OCI-LY7 (cell line): ENCODE results near the gene MTCL1.

Experiments used
- EZH2phosphoT487 ChIP-seq: fragments of 200-600 bp; sonication (generic); IDR thresholded peaks from 2 replicates; pipeline ENCODE4 v1.6.1; 2018; ENCODE audit warnings: low read depth, borderline replicate concordance, mild to moderate bottlenecking, mixed run types, antibody characterized with exemption, low read length, moderate library complexity, mixed read lengths
- TF ChIP-seq, protein P1 (sequence below): fragments of 200-600 bp; sonication (generic); conservative IDR thresholded peaks from 2 replicates; pipeline ENCODE4 v1.5.1; 2014; ENCODE audit warnings: mild to moderate bottlenecking, antibody characterized with exemption, low read length, moderate library complexity, mixed read lengths

DNA sequence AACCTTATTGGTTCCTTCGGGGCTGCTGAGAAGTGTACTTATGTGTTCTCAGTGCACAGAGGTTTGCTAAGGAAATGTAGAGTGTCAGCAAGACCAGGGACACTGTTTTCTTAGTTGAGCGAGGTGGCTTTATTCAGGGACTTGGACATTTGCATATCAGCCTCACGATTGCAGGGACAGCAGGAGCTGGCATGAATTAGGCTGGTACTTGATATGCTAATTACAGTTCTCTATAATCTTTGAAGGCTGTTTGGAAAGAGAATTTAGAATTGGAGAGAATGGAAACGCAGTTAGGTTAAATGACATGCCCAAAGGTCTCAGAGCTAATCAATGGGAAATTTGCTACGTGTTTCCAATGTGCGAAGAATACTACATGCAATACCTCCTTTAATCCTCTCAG is 18.7 kb upstream of the MTCL1 start:
- TF ChIP-seq EZH2phosphoT487: no peak
- TF ChIP-seq, protein P1, sequence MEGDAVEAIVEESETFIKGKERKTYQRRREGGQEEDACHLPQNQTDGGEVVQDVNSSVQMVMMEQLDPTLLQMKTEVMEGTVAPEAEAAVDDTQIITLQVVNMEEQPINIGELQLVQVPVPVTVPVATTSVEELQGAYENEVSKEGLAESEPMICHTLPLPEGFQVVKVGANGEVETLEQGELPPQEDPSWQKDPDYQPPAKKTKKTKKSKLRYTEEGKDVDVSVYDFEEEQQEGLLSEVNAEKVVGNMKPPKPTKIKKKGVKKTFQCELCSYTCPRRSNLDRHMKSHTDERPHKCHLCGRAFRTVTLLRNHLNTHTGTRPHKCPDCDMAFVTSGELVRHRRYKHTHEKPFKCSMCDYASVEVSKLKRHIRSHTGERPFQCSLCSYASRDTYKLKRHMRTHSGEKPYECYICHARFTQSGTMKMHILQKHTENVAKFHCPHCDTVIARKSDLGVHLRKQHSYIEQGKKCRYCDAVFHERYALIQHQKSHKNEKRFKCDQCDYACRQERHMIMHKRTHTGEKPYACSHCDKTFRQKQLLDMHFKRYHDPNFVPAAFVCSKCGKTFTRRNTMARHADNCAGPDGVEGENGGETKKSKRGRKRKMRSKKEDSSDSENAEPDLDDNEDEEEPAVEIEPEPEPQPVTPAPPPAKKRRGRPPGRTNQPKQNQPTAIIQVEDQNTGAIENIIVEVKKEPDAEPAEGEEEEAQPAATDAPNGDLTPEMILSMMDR: no peak
